Esophagus squamous epithelium (tissue), 5 donors: ENCODE data around the gene QRICH2. TPM values are rescaled to one million over a fixed set of nuclear protein-coding genes. Genes with fewer than 3 reads are reported as not detected.
"Not testable (repeated sequence)": the region's sequence is repeated elsewhere in the genome, so short reads cannot be mapped to it uniquely, and the experiment has no call there.

Experiments used
- DNase-seq: peaks from one replicate; lab custom pipeline; 2025; lab: John Stamatoyannopoulos, UW
- H3K27ac ChIP-seq, 4 donors: fragments of 200-600 bp; sonication (generic); one replicate each; pipeline ENCODE4 v1.5.1; 2016 to 2019; ENCODE audit warnings: mild to moderate bottlenecking in 1 of 4
- H3K27me3 ChIP-seq, 4 donors: fragments of 200-600 bp; sonication (generic); 1 replicate in 3 of 4; 2 replicates in 1 of 4; pipeline versions ENCODE4 v1.5.1 to v1.6.0; 2017 to 2021; ENCODE audit warnings: antibody characterized with exemption in 1 of 4
- H3K36me3 ChIP-seq, 3 donors: fragments of 200-600 bp; sonication (generic); one replicate each; pipeline ENCODE4 v1.5.1; 2016 to 2019
- H3K4me1 ChIP-seq, 3 donors: fragments of 200-600 bp; sonication (generic); one replicate each; pipeline ENCODE4 v1.5.1; 2017 to 2019
- H3K4me3 ChIP-seq, 4 donors: fragments of 200-600 bp; sonication (generic); 1 replicate in 3 of 4; 2 replicates in 1 of 4; pipeline ENCODE4 v1.5.1; 2016 to 2019; ENCODE audit warnings: mild to moderate bottlenecking in 2 of 4, moderate library complexity in 1 of 4
- H3K9me3 ChIP-seq, 3 donors: fragments of 200-600 bp; sonication (generic); one replicate each; pipeline ENCODE4 v1.5.1; 2016 to 2019
- CTCF ChIP-seq, 6 experiments: fragments of 450-650 bp in 4 of 6; fragments of 200-600 bp in 2 of 6; sonication (generic) in 2 of 6; IDR thresholded peaks; one replicate each; pipeline ENCODE4 v1.5.1; 2016 to 2019; ENCODE audit warnings: antibody characterized with exemption in 6 of 6, mild to moderate bottlenecking in 4 of 6, moderate library complexity in 4 of 6
- POLR2A ChIP-seq, 4 donors: fragments of 450-650 bp; IDR thresholded peaks; one replicate each; pipeline ENCODE4 v1.6.1; 2017; ENCODE audit warnings: antibody characterized with exemption in 4 of 4, mild to moderate bottlenecking in 4 of 4, moderate library complexity in 3 of 4
- WGBS, 2 donors: methylation state at CpG; one replicate each; pipeline ENCODE4 v1.1.5; 2018; 5-methylcytosine and 5-hydroxymethylcytosine counted together
- intact Hi-C: fragments of 100-400 bp; cut with DNase I; formaldehyde crosslinking; loops from one replicate; pipeline ENCODE4 v1.15.0; 2022
- small RNA-seq, 4 donors: library from RNA; depleted of rRNA; stranded (forward); fragments of <200 nt; gene quantifications; one replicate each; pipeline ENCODE3, GENCODE V24; 2016
- total RNA-seq, 4 donors: library from RNA; depleted of rRNA; stranded (reverse); fragments of >200 nt; gene quantifications; one replicate each; pipeline ENCODE4 v1.1.0, GENCODE V29; 2016
- donor health status: DM: yes; HTN: yes; CAD: no.

QRICH2 gene
- total RNA-seq, 4 donors from 2014 or later = 1.1 to 2.8 (median 1.8) TPM

GRCh38 chr17:76232342-76232741, 75.7 kb downstream of the QRICH2 start:
- no peak for DNase-seq
- 65 to 69% methylated on average over 2 of the region's 2 CpGs for WGBS, 2 donors

GRCh38 chr17:76226749-76227148, 81.3 kb downstream of the QRICH2 start:
- WGBS, 2 donors = 85 to 96% methylated on average over 15 to 16 of the region's 19 CpGs
- DNase-seq, H3K4me1 ChIP-seq, H3K27ac ChIP-seq, H3K4me3 ChIP-seq, intact Hi-C loops, H3K36me3 ChIP-seq, H3K9me3 ChIP-seq: not testable (repeated sequence)
- peaks cover 0 to 17% (median 0%) of the 10 kb centered on the region in 4 donors for H3K27me3 ChIP-seq

More at GRCh38 chr17:76232342-76232741, 75.7 kb downstream of the QRICH2 start:
- Histone ChIP-seq H3K4me3 (no peak overlapping the region), H3K27me3 (peaks cover 0 to 17% (median 0%) of the 10 kb centered on the region in 4 donors), H3K36me3 (no peaks in the 10 kb centered on the region), H3K9me3 (no peaks in the 10 kb centered on the region), H3K4me1 (no peaks in the 10 kb centered on the region), H3K27ac (no peak overlapping the region)
- TF ChIP-seq POLR2A (IDR thresholded peaks at IDR 0.05) (no peak), CTCF (IDR thresholded peaks at IDR 0.05) (no peak)
- intact Hi-C loops = no loop called here

GRCh38 chr17:76225373-76226086, 82.5 kb downstream of the QRICH2 start:
- H3K4me3 ChIP-seq, intact Hi-C loops, DNase-seq, H3K27ac ChIP-seq, H3K9me3 ChIP-seq, H3K36me3 ChIP-seq, H3K4me1 ChIP-seq: not testable (repeated sequence)
- H3K27me3 ChIP-seq = peaks cover 0 to 16% (median 0%) of the 10 kb centered on the region in 4 donors
- WGBS, 2 donors = 69 to 72% methylated on average over 6 to 7 of the region's 7 CpGs

Small RNAs within 50 kb of the gene (small RNA-seq; reads per million reads assigned to genes)
- gene RF00019 (0 reads per million in 4 donors), gene RNU6-24P (0 reads per million in 4 donors)

Other genes starting within 250 kb of the QRICH2 start
- gene SRP68, start 235.8 kb downstream of the QRICH2 start, total RNA-seq = 10 to 100 TPM; 40.6 to 78.0 (median 52.7) TPM
- gene GALR2, start 233.5 kb downstream of the QRICH2 start, total RNA-seq = 1 to 10 TPM in 1 of 4 donors, under 1 TPM in 2, not detected in 1; 0.32 to 1.6 (median 0.44) TPM
- gene ZACN, start 229.1 kb downstream of the QRICH2 start, total RNA-seq = not detected
- gene EXOC7, start 204.5 kb downstream of the QRICH2 start, total RNA-seq = 10 to 100 TPM; 70.3 to 84.5 (median 74.4) TPM
- under 1 TPM in 2 of 4 donors, not detected in 2; 0.19 to 0.57 TPM for gene FOXJ1, start 167.0 kb downstream of the QRICH2 start, total RNA-seq
- 1 to 10 TPM in 1 of 4 donors, under 1 TPM in 3; 0.11 to 3.4 (median 0.26) TPM for gene RNF157, start 67.8 kb downstream of the QRICH2 start, total RNA-seq
- gene UBALD2, start 42.9 kb downstream of the QRICH2 start, total RNA-seq = 10 to 100 TPM in 3 of 4 donors, 1 to 10 TPM in 1; 7.9 to 27.2 (median 13.6) TPM
- gene PRPSAP1, start 45.6 kb upstream of the QRICH2 start, total RNA-seq = 10 to 100 TPM; 36.0 to 68.6 (median 49.5) TPM
- 10 to 100 TPM; 17.0 to 37.0 (median 22.8) TPM for gene SPHK1, start 76.3 kb upstream of the QRICH2 start, total RNA-seq
- 10 to 100 TPM; 11.9 to 19.8 (median 16.3) TPM for gene UBE2O, start 144.9 kb upstream of the QRICH2 start, total RNA-seq
- gene AANAT, start 159.3 kb upstream of the QRICH2 start, total RNA-seq = not detected
- 10 to 100 TPM; 27.0 to 38.5 (median 33.7) TPM for gene RHBDF2, start 193.1 kb upstream of the QRICH2 start, total RNA-seq
- gene CYGB, start 229.4 kb upstream of the QRICH2 start, total RNA-seq = 10 to 100 TPM in 2 of 4 donors, 1 to 10 TPM in 2; 1.3 to 12.8 (median 6.9) TPM
- gene PRCD, start 231.8 kb upstream of the QRICH2 start, total RNA-seq = 1 to 10 TPM in 2 of 4 donors, under 1 TPM in 1, not detected in 1; 0.73 to 2.5 (median 1.4) TPM